ENCODE measurements around the gene CREB3L2.
"Not testable (repeated sequence)": the region's sequence is repeated elsewhere in the genome, so short reads cannot be mapped to it uniquely, and the experiment has no call there.

Gene CREB3L2

DNA sequence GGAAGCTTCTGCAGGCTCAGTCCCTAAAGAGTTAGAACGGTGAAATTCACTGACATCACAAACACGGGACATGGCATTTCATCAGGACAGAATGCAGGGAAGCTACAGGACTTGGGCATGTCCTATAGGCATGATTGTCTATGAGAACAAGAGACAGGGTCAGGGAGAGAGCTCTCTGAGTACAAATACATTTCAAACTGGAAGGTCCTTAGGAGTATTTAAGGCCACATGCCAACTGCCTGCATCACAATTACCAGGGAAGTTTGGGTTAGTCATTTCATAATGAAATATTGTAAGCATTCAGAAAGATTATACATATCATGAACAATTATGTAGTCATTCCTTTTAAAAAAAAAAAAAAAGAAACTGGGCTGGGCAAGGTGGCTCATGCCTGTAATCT is 71.3 kb downstream of the CREB3L2 start:
- no peak for DNase-seq

DNA sequence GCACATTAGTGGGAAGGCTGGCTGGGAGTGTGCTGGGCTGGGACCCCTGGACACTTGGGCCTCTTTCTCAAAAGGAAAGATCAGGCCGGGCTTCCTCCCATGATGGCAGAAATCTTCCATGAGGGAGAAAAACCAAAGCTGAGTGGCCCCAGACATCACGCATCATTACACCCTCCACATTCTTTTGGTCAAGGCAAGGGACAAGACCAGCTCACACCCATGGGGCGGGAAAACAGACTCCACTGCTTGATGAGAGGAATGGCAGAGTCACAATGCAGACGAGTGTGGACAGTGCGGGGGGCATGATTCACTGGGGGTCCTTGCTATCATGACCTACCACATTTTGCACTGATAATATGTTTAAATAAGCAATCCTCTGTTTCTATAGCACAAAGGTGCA is 73.3 kb downstream of the CREB3L2 start:
- no peak for DNase-seq

DNA sequence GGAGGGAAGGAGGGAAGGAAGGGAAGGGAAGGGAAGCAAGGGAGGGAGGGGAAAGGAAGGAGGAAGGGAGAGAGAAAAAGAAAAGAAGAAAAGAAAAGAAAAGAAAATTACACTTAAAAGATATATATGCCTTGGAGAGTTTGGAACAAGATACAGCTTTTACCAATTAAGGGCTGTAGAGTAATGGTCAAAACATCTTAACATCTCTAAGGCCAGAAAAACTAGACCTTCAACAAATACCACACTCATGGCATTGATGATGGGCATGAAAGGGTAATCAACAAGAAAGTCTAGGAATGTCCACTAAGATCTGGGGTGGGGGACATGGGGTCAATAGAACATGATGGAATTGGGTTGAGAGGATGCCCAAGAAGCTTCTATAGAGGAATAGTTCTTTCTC is 74.5 kb downstream of the CREB3L2 start:
- no peak for DNase-seq

DNA sequence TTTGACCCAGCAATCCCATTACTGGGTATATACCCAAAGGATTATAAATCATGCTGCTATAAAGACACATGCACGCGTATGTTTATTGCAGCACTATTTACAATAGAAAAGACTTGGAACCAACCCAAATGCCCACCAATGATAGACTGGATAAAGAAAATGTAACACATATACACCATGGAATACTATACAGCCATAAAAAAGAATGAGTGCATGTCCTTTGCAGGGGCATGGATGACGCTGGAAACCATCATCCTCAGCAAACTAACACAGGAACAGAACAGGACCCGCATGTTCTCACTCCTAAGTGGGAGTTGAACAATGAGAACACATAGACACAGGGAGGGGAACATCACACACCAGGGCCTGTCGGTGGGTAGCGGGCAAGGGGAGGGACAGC is 75.7 kb downstream of the CREB3L2 start:
- DNase-seq = not testable (repeated sequence)

DNA sequence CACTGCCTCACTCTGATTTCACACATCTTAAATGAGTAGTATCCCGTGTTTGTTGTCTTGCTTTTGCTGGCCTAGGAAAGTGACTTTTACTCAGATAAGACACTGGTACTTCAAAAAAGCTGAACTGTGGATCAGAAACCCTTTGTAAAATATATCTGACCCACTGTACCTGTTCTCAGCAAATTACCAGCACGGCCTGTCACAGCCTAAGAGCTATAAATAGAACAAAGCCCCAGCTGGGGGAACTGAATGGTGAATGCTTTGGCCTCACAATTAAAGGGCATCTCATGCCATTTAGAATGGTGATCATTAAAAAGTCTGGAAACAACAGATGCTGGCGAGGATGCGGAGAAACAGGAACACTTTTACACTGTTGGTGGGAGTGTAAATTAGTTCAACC is 76.1 kb downstream of the CREB3L2 start:
- no peak for DNase-seq

DNA sequence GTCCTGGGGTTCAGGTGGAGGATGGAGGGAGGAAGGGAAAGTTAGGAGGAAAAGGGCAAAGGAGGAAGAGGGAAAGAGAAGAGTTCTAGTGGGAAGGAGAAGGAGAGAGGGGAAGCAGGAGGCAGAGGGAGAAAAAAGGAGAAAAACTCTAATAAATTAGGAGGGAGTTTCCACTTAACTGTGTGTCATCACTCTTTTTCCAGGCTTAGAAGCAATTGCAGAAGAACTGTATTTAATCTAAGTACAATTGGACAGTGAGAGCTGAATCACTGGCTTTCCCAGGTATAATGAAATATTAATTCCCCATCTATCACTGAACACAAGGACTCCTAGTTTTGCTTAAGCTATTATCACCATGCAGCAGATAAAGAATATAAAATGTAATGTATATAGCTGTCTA is 76.8 kb downstream of the CREB3L2 start:
- no peak for DNase-seq

DNA sequence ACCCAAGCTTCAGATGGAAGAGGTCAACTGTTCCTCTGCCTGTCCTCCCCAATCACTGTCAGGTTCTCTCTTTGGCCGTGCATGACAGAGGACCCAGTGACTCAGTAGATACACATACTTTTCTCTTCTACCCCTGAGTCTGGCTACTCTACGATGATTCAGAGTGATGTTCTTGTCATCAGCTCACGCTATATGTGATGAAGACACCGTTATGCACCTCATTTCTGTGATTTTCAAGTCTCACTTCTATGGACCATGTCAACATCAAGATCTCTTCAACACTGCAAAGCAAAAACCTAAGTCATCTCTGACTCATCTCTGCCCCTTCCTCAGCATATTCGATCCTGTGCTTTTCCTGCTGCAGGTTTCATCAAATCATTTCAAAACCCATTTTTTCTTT is 78.5 kb downstream of the CREB3L2 start:
- DNase-seq = no peak

DNA sequence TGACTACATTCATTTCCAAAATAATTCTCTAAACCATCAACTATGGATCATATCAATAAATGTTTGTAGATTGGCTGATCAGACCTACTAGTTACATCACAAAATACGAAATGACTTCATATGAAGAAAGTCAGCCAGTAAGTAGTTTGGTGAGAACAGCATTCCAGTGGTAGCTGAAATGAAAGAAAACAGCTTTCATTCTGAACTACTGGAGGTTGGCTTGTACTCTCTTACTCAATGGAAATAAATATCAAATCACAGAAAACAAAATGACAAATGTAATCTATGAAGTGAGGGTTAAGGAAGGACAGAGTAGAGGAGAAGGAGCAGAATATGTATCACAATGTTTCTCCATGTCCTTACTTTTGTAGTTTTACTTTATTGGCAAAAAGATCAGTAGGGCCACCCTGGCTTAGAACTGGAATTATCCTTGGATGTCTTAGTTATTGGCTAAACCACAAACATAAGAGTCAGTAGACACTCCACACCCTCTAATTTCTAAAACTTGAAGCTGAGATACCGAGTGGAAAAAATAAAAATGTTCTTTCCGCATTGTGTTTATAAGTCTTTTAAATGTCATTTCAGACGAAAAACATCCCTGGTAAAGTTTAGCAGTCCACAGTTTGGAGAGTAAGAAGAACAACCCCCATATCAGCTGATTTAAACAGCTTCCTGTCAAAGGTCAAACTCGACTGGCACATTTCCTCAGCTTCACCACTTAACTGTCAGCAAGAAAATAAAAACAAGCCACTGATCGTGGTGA is 81.1 kb downstream of the CREB3L2 start:
- no peak for DNase-seq

DNA sequence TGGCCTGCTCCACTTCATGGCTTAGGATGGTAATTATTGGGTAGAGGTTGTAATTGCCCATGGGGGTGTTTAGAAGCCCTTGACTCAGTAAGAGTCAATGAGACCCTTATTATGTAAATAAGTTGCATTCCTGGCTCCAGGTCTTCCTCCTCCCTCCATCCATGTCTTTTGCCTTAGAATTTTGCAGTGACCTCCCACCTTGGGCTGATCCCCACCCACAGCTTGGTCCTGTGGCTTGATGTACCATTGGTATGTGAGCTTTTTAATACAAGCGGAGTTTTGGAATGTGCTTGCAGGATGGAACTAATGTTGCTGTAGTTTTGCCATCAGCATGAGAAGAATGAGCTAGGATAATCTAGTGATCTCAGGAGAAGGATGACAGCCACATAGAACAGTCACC is 81.9 kb downstream of the CREB3L2 start:
- no peak for DNase-seq

DNA sequence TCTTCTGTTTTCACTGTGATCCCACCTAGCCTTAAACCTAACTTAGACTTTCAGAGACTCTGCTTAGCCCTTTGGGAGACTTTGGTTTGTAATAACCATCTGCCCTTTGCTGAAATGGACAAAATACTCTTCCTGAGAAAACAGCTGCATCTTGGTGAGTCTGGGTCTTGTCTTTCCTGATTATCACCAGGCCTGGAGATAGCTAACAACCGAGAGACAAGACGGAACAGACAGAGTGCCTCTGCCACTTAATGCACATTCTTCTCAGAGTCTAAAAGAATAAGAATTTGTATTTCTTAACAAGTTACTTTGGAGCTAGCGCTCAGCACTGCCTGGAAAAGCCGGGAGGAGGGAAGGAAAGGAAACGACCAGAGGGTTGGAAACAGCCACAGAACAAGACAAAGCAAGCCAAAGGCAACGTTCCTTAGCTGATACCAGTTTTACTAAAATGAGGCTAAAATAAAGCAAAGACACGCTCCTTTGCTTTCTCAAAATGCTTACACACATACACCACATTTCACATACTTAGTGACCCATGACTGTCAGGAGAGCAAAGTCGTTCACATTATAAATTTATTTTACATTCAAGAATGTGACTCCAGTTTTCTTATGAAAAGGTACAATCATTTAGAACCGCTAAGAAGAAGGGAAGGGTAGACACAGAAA is 84.8 kb downstream of the CREB3L2 start:
- DNase-seq = no peak

DNA sequence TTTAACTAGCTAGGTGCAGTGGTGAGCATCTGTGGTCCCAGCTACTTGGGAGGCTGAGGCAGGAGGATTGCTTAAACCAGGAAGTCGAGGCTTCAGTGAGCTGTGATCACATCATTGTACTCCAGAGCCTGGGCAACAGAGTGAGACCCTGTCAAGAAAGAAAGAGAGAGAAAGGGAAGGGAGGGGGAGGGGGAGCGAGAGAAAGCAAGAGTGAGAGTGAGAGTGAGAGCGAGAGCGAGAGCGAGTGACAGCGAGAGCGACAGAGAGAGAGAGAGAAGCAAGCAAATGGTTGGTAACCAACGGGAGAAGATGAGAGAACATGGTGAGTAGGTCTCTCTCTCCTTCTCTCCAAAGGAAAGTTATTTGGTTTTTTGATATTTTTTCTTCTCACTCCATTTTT is 85.3 kb downstream of the CREB3L2 start:
- no peak for DNase-seq

DNA sequence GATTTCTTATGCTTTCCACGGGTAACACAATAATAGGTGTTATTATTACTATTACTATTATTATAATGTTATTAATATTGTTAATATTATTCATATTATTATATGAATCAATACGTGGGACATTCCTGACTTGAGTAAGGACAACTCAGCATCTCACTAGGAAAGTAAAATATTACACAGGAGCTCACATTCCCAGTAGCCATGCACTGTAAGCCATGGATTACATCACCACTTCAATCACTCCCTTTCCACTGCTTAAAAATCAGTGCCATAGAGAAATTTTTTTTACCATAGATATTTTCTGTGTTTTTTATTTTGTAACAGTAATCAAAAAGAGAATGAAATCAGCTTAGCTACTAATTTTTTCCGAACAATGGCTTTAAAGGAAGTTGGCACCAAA is 86.6 kb downstream of the CREB3L2 start:
- DNase-seq = no peak

DNA sequence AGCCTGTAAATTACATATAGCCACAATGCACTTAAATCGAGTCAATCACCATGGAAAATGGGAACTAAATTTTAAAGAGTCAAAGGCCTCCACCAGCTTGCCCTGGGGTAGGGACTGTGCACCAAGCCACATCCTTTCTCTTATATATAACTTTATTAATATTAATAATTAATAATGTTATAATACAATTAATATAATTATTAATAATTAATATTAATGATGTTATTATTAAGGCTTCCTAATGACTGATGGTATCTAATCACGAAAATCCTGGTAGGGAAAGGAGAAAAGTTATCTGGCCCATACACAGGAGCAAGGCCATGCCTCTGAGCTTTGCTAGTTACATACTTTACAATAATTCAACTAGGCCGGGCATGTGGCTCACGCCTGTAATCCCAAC is 87.9 kb downstream of the CREB3L2 start:
- no peak for DNase-seq

DNA sequence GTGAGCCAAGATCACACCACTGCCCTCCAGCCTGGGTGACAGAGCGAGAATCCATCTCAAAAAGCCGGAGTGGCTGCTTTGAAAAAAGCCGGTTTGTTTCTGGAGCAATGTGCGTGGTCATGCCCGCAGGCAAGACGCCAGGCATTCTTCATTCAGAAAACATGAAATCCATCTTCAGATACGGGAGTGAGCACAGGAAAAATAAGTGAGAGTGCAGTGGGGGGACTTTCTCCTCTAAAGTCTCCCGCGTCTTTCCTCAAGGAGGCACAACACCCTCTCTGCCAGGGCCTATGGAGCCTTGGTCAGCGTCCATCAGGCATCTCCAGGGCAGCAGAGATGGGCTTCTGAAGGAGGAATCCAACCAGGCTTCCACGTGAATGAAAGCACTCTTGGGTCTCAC is 92.8 kb downstream of the CREB3L2 start:
- no peak for DNase-seq

DNA sequence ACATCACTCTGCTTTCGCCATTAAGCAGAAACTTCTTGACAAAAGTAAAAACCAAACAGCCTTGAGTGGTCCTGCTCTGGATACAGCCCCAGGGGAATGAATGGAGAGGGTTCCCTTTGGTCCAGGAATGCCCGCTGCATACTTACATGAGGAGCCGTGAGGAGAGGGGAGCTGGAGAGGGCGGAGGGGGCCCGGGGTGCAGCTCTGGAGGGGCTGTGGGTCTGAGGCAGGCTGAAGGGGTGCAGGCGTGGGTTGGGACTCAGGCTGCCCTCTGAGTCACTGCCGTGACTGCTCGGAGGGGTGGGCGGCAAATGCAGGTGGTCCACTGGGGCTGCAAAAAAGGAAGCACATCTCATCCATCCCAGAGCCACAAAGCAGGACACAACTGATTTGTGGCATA is 93.8 kb downstream of the CREB3L2 start:
- DNase-seq = no peak

DNA sequence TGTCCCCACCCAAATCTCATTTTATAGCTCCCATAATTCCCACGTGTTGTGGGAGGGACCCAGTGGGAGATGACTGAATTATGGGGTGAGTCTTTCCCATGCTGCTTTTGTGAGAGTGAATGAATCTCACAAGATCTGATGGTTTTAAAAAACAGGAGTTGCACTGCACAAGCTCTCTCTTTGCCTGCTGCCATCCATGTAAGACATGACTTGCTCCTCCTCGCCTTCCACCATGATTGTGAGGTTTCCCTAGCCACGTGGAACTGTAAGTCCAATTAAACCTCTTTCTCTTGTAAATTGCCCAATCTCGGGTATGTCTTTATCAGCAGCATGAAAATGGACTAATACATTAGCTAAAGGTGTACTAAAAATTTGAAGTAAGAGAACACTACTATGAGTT is 95.2 kb downstream of the CREB3L2 start:
- not testable (repeated sequence) for DNase-seq

DNA sequence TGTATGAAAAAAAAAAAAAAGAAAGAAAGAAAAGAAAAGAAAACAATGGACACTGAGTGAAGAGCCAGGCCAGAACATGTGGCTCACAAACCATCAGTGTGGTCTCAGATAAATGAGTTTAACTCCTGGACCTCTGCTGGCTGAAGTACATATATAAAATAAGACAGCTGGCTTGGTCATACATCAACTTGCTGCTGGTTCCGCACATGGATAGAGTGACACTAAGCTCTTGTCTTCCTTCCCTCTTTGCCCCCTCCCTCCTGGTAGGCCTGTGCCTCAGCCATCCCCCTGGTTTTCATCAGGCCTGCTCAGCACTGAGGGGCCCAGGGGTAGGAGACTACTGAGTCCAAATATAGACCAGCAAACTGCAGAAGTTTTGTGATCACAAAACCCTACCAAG is 97.1 kb downstream of the CREB3L2 start:
- no peak for DNase-seq

DNA sequence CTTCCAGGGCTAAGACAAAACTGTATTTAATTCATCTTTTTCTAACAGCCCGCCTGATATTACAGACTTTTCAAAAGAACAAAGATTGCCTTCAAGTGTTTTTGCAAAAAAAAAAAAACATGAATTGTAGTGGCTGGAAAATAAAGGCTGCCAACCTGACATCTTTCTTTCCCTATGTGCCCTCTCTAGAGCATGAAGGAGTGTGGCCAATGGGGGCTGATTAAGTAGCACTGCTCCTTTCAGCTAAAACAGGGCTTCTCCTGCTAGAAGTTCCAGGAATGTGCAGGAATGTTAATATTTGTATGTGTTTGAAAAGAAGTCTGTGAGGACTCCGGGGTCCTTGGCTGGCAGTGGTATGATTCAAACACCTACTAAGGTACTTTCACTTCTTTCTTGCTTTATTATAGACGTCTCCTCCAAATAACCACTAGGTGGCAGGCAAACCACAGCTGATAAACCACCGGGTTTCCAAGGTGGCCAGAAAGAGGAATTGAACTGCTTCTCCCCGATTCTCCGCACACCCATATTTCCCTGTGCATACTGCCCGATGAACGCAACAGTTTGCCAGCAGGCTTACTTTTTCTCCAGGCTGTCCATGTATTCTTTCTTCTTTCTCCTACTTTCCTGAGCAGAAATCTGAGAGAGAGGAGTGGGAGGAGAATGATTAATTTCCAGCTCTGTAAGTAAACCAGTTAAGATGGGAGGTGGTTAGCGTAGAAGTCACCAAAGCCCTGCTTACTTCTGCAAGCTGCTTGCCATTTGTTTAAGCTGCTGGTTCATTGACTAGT is 98.3 kb downstream of the CREB3L2 start:
- DNase-seq = no peak

DNA sequence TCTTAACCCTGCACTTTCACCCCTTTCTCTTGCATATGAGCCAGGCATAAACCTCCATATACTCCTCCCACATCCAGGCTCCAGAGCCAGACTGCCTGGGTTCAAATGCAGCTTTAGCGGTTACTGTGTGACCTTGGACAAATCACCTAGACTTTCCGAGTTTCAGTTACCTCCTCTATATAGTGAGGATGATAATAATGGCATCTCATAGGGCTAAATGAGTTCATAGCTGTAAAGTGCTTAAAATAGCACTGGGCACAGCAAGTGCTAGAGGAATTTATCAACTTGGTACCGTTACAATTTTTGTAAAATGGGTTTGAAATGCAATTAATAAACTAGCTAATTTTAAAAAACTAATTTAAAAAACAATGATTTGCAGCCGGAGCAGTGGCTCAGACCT is 101.7 kb downstream of the CREB3L2 start:
- no peak for DNase-seq

DNA sequence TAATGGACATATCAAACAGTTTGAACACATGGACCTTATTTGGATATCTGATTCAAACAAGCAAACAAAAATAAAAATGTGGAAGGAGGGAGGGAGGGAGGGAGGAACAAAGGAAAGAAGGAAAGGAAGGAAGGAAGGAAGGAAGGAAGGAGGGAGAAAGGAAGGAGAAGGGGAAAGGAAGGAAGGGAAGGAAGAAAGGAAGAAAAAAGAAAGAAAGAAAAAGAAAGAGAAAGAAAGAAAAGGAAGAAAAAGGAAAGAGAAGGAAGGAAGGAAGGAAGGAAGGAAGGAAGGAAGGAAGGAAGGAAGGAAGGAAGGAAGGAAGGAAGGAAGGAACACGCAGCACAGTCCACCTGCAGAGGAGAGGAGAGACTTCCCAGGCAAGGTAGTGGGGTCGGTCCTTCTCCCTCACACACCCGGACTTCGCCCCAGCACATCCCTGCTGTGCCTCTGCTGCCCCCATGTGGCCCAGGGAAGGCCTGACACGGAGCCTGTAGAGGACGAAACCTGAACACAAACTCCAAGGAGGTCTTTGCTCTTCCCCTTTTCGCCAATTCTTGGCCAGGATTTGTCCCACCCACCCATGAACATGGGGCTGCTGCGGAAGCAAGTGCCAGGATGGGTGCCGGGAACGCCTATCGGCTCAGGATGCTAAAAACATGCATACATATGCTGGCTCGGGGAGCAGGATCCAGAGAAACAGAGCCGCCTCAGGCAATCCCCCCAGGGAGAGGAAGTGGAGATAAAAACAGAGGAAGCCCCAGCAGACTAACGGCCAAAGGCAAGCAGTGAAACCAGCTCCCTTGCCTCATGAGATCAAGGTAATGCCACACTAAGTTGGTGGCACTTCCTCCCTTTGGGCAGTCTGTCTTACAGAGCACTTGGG is 102.8 kb downstream of the CREB3L2 start:
- no peak for DNase-seq

DNA sequence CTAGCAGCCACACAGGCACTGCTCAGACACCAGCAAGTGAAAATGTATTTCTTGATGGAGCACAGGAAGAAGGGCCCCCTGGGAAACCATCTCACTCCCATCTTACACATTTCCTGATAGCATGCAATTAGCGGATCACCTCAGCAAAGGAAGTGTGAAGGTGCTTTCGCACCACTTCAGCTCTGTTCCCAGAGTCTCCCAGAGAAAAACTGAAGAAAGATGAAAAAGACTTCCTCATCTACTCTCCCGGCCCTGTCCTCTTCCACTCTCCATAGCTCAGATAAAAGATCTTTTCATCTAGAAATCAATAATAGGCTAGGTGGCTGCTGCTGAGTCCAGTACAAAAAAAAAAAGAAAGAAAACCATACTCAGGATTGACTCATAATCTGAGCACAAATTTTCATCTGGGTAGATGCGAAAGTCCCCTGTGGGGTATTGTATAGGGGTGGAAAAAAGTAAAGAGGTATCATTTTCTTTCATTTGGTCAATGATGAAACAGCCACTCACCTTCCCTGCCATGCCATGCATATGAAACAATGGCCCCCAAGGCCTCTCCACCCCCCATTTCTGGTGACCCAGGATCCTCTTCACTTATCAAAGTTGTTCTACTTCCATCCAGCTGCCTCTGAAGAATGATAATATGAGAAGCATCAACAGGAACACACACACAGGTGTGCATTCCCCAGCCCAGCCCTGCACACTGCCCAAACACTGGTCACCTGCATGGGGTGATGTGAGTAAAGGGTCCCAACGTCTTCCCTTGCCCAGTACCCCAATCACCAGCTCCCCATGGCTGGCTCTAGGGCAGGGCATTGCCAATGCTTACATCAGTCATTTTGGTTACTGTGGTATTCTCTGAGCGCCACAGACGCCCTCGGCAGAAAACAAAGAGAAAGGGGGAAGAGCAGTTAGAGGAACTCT is 106.3 kb downstream of the CREB3L2 start:
- no peak for DNase-seq

Data from KG1 (cell line).